Activated T-cell treated with anti-CD3 and anti-CD28 coated beads, Interleukin-2, amount 50 U/mL, for 24 hours (primary cell): ENCODE measurements around the gene TAF3.

Experiments used
- DNase-seq: peaks from one replicate; pipeline ENCODE4 v3.0.0-alpha.2; 2020
- H3K27ac Mint-ChIP-seq: 2 replicates; pipeline ENCODE4 v1.8.0; 2020; ENCODE audit warnings: mild to moderate bottlenecking, mixed read lengths
- H3K27me3 Mint-ChIP-seq: 2 replicates; pipeline ENCODE4 v1.8.0; 2020; ENCODE audit warnings: mixed read lengths
- H3K36me3 Mint-ChIP-seq: 2 replicates; pipeline ENCODE4 v1.8.0; 2020; ENCODE audit warnings: low read depth, mixed read lengths
- H3K4me1 Mint-ChIP-seq: 2 replicates; pipeline ENCODE4 v1.8.0; 2020; ENCODE audit warnings: low read depth, mixed read lengths
- H3K4me3 Mint-ChIP-seq: 2 replicates; pipeline ENCODE4 v1.8.0; 2020; ENCODE audit warnings: mild to moderate bottlenecking, moderate library complexity, mixed read lengths
- H3K9me3 Mint-ChIP-seq: 2 replicates; pipeline ENCODE4 v1.8.0; 2020; ENCODE audit warnings: mixed read lengths

The TAF3 gene

GRCh38 chr10:7972367-7972766, 154.1 kb downstream of the TAF3 start:
- H3K27me3 Mint-ChIP-seq, result no peaks in the 10 kb centered on the region
- no peaks in the 10 kb centered on the region for H3K9me3 Mint-ChIP-seq

GRCh38 chr10:7980196-7980595, 161.9 kb downstream of the TAF3 start:
- Mint-ChIP-seq H3K27ac (no peak overlapping the region), H3K4me1 (no peaks in the 10 kb centered on the region), H3K36me3 (peaks cover 65% of the 10 kb centered on the region)

More at GRCh38 chr10:7972367-7972766, 154.1 kb downstream of the TAF3 start:
- no peak overlapping the region for H3K4me3 Mint-ChIP-seq
- no peak for DNase-seq
- peaks cover 6% of the 10 kb centered on the region for H3K4me1 Mint-ChIP-seq
- H3K36me3 Mint-ChIP-seq, result peaks cover 54% of the 10 kb centered on the region
- no peak overlapping the region for H3K27ac Mint-ChIP-seq

GRCh38 chr10:7982727-7983126, 164.4 kb downstream of the TAF3 start:
- no peak for DNase-seq
- Mint-ChIP-seq H3K27me3 (no peaks in the 10 kb centered on the region), H3K27ac (no peak overlapping the region), H3K9me3 (no peaks in the 10 kb centered on the region), H3K36me3 (peaks cover 65% of the 10 kb centered on the region), H3K4me3 (no peak overlapping the region), H3K4me1 (no peaks in the 10 kb centered on the region)

More at GRCh38 chr10:7980196-7980595, 161.9 kb downstream of the TAF3 start:
- no peak for DNase-seq
- Mint-ChIP-seq H3K27me3 (no peaks in the 10 kb centered on the region), H3K4me3 (no peak overlapping the region), H3K9me3 (no peaks in the 10 kb centered on the region)

- Mint-ChIP-seq H3K36me3 (peaks cover 59% of the 10 kb centered on the region), H3K27ac (no peak overlapping the region), H3K4me1 (no peaks in the 10 kb centered on the region), H3K4me3 (no peak overlapping the region), H3K27me3 (no peaks in the 10 kb centered on the region), H3K9me3 (no peaks in the 10 kb centered on the region)
- no peak for DNase-seq
Measured at GRCh38 chr10:7984325-7984724, 166.0 kb downstream of the TAF3 start.

GRCh38 chr10:7984896-7985295, 166.6 kb downstream of the TAF3 start:
- Mint-ChIP-seq H3K4me3 (no peak overlapping the region), H3K9me3 (no peaks in the 10 kb centered on the region), H3K27ac (no peak overlapping the region), H3K36me3 (peaks cover 58% of the 10 kb centered on the region), H3K27me3 (no peaks in the 10 kb centered on the region), H3K4me1 (no peaks in the 10 kb centered on the region)
- no peak for DNase-seq

- H3K27ac Mint-ChIP-seq, result no peak overlapping the region
- H3K36me3 Mint-ChIP-seq, result peaks cover 44% of the 10 kb centered on the region
- no peak for DNase-seq
- H3K4me1 Mint-ChIP-seq, result no peaks in the 10 kb centered on the region
- no peaks in the 10 kb centered on the region for H3K9me3 Mint-ChIP-seq
- H3K4me3 Mint-ChIP-seq, result no peak overlapping the region
- no peaks in the 10 kb centered on the region for H3K27me3 Mint-ChIP-seq
Measured at GRCh38 chr10:7986851-7987250, 168.5 kb downstream of the TAF3 start.

GRCh38 chr10:7988989-7989388, 170.7 kb downstream of the TAF3 start:
- Mint-ChIP-seq H3K27me3 (no peaks in the 10 kb centered on the region), H3K9me3 (no peaks in the 10 kb centered on the region), H3K36me3 (peaks cover 44% of the 10 kb centered on the region), H3K4me3 (no peak overlapping the region), H3K4me1 (no peaks in the 10 kb centered on the region), H3K27ac (no peak overlapping the region)
- DNase-seq, result no peak

GRCh38 chr10:7998831-7999230, 180.5 kb downstream of the TAF3 start:
- Mint-ChIP-seq H3K9me3 (peaks cover 12% of the 10 kb centered on the region), H3K4me3 (no peak overlapping the region), H3K27ac (no peak overlapping the region), H3K27me3 (no peaks in the 10 kb centered on the region), H3K4me1 (no peaks in the 10 kb centered on the region), H3K36me3 (peaks cover 65% of the 10 kb centered on the region)
- no peak for DNase-seq

GRCh38 chr10:8004469-8005000, 186.2 kb downstream of the TAF3 start:
- Mint-ChIP-seq H3K9me3 (peaks cover 22% of the 10 kb centered on the region), H3K27me3 (no peaks in the 10 kb centered on the region), H3K27ac (no peak overlapping the region), H3K4me3 (no peak overlapping the region), H3K4me1 (no peaks in the 10 kb centered on the region), H3K36me3 (peaks cover 76% of the 10 kb centered on the region)
- DNase-seq, result no peak

- no peaks in the 10 kb centered on the region for H3K4me1 Mint-ChIP-seq
- no peak overlapping the region for H3K27ac Mint-ChIP-seq
- H3K36me3 Mint-ChIP-seq, result peaks cover 80% of the 10 kb centered on the region
- peaks cover 18% of the 10 kb centered on the region for H3K9me3 Mint-ChIP-seq
- no peak for DNase-seq
- H3K4me3 Mint-ChIP-seq, result no peak overlapping the region
- H3K27me3 Mint-ChIP-seq, result no peaks in the 10 kb centered on the region
Measured at GRCh38 chr10:8006274-8006999, 188.1 kb downstream of the TAF3 start.

- no peak for DNase-seq
- Mint-ChIP-seq H3K36me3 (peaks cover 77% of the 10 kb centered on the region), H3K27me3 (no peaks in the 10 kb centered on the region), H3K4me3 (no peak overlapping the region), H3K27ac (no peak overlapping the region), H3K4me1 (no peaks in the 10 kb centered on the region), H3K9me3 (peaks cover 10% of the 10 kb centered on the region)
Measured at GRCh38 chr10:8009031-8009430, 190.7 kb downstream of the TAF3 start.

GRCh38 chr10:8013006-8013405, 194.7 kb downstream of the TAF3 start:
- no peaks in the 10 kb centered on the region for H3K27me3 Mint-ChIP-seq
- H3K36me3 Mint-ChIP-seq, result peaks cover 66% of the 10 kb centered on the region

GRCh38 chr10:8013619-8014018, 195.3 kb downstream of the TAF3 start:
- no peak for DNase-seq
- no peak overlapping the region for H3K4me3 Mint-ChIP-seq
- peaks cover 60% of the 10 kb centered on the region for H3K36me3 Mint-ChIP-seq
- H3K9me3 Mint-ChIP-seq, result no peaks in the 10 kb centered on the region
- H3K4me1 Mint-ChIP-seq, result no peaks in the 10 kb centered on the region
- no peaks in the 10 kb centered on the region for H3K27me3 Mint-ChIP-seq
- no peak overlapping the region for H3K27ac Mint-ChIP-seq

More at GRCh38 chr10:8013006-8013405, 194.7 kb downstream of the TAF3 start:
- H3K4me1 Mint-ChIP-seq, result no peaks in the 10 kb centered on the region
- no peak overlapping the region for H3K27ac Mint-ChIP-seq
- no peak for DNase-seq
- H3K9me3 Mint-ChIP-seq, result no peaks in the 10 kb centered on the region
- no peak overlapping the region for H3K4me3 Mint-ChIP-seq

- no peaks in the 10 kb centered on the region for H3K27me3 Mint-ChIP-seq
- no peaks in the 10 kb centered on the region for H3K9me3 Mint-ChIP-seq
- no peak overlapping the region for H3K27ac Mint-ChIP-seq
- H3K4me3 Mint-ChIP-seq, result no peak overlapping the region
- H3K4me1 Mint-ChIP-seq, result no peaks in the 10 kb centered on the region
- peaks cover 52% of the 10 kb centered on the region for H3K36me3 Mint-ChIP-seq
- DNase-seq, result no peak
Measured at GRCh38 chr10:8014649-8015048, 196.3 kb downstream of the TAF3 start.

GRCh38 chr10:8017277-8017676, 199.0 kb downstream of the TAF3 start:
- H3K9me3 Mint-ChIP-seq, result no peaks in the 10 kb centered on the region
- H3K4me3 Mint-ChIP-seq, result no peak overlapping the region
- H3K27me3 Mint-ChIP-seq, result peaks cover 4% of the 10 kb centered on the region
- peaks cover 28% of the 10 kb centered on the region for H3K36me3 Mint-ChIP-seq
- no peak overlapping the region for H3K27ac Mint-ChIP-seq
- no peak for DNase-seq
- H3K4me1 Mint-ChIP-seq, result no peaks in the 10 kb centered on the region
